Tibial nerve (tissue), 4 donors: ENCODE measurements around the gene NOD2. TPM values are rescaled to one million over a fixed set of nuclear protein-coding genes. Genes with fewer than 3 reads are reported as not detected.
A peak's percentile ranks its signal among the peaks of the same experiment; 100 is the strongest.

Experiments
- DNase-seq, 2 donors: peaks; one replicate each; pipeline ENCODE4 v3.0.0-alpha.2; 2019; ENCODE audit warnings: low spot score in 2 of 2
- H3K27ac ChIP-seq, 4 donors: fragments of 200-600 bp; sonication (generic) in 3 of 4; one replicate each; pipeline ENCODE4 v1.5.1; 2017 to 2019; ENCODE audit warnings: mild to moderate bottlenecking in 1 of 4
- H3K27me3 ChIP-seq, 2 donors: fragments of 200-600 bp; sonication (generic) in 1 of 2; one replicate each; pipeline versions ENCODE4 v1.5.1 to v1.6.0; 2017 to 2019
- H3K36me3 ChIP-seq, 3 donors: fragments of 200-600 bp; sonication (generic); one replicate each; pipeline ENCODE4 v1.5.1; 2018 to 2019
- H3K4me1 ChIP-seq, 4 donors: fragments of 200-600 bp; sonication (generic) in 3 of 4; one replicate each; pipeline ENCODE4 v1.5.1; 2017 to 2019
- H3K4me3 ChIP-seq, 4 donors: fragments of 200-600 bp; sonication (generic) in 3 of 4; one replicate each; pipeline ENCODE4 v1.5.1; 2017 to 2019; ENCODE audit warnings: mild to moderate bottlenecking in 1 of 4, moderate library complexity in 1 of 4
- H3K9me3 ChIP-seq, 4 donors: fragments of 200-600 bp; sonication (generic) in 3 of 4; one replicate each; pipeline ENCODE4 v1.5.1; 2017 to 2019
- EP300 ChIP-seq, 2 donors: sonication (generic); formaldehyde crosslinking; IDR thresholded peaks; one replicate each; pipeline ENCODE4 v1.6.1; 2017; ENCODE audit warnings: antibody characterized with exemption in 2 of 2, mild to moderate bottlenecking in 1 of 2
- POLR2A ChIP-seq, 2 donors: fragments of 450-650 bp; IDR thresholded peaks; one replicate each; pipeline ENCODE4 v1.6.1; 2017; ENCODE audit warnings: antibody characterized with exemption in 2 of 2, mild to moderate bottlenecking in 2 of 2, moderate library complexity in 2 of 2
- WGBS, 2 donors: methylation state at CpG; one replicate each; pipeline ENCODE4 v1.1.5; 2018; 5-methylcytosine and 5-hydroxymethylcytosine counted together
- total RNA-seq, 4 donors: library from RNA; depleted of rRNA; stranded (reverse); fragments of >200 nt; gene quantifications; one replicate each; pipeline ENCODE4 v1.1.0, GENCODE V29; 2016
- TF ChIP-seq, protein P1 (sequence below), 5 experiments: fragments of 200-600 bp in 3 of 5; fragments of 450-650 bp in 2 of 5; sonication (generic) in 3 of 5; IDR thresholded peaks; one replicate each; pipeline ENCODE4 v1.5.1; 2016 to 2019; ENCODE audit warnings: antibody characterized with exemption in 5 of 5, mild to moderate bottlenecking in 3 of 5, moderate library complexity in 2 of 5

The NOD2 gene
- total RNA-seq, 4 donors from 2014 or later: 1.3 to 10.2 (median 2.7) TPM

DNA sequence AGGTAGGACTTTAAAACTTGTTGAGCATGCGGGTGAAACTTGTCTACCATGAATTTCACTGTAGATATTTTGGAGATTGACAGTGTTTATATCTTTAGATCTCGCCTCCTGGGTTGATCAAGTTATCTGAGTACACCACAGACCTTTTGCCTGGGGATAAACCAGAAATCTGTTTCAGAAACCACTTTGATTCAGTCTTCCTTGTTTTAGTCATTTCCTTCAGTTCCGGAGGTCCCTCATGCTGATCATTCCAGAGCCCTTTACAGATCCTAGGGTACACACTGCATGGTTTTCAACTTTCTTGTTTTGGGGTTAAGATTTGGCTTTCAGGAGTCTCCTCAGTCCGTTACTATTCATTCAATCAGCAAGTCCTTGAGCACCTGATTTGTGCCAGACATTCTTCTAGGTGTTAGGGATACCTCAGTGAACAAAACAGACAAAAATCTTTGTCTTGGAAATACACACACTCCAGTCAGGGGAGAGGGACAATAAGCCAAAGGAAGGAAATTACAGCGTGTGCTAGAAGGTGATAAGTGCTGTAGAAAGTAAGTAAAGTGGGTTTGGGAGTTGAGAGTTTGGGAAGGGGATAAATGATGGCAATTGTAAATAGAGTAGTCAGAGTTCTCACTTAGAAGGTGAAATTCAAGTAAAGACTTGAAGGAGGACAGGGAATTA, 12.2 kb downstream of the NOD2 start:
- Histone ChIP-seq H3K9me3 (peaks cover 0 to 34% (median 6%) of the 10 kb centered on the region in 4 donors), H3K4me3 (no peak overlapping the region), H3K4me1 (peaks cover 0 to 5% (median 2%) of the 10 kb centered on the region in 4 donors), H3K27me3 (no peaks in the 10 kb centered on the region), H3K36me3 (peaks cover 0 to 4% (median 0%) of the 10 kb centered on the region in 3 donors), H3K27ac (no peak overlapping the region)
- TF ChIP-seq, protein P1, sequence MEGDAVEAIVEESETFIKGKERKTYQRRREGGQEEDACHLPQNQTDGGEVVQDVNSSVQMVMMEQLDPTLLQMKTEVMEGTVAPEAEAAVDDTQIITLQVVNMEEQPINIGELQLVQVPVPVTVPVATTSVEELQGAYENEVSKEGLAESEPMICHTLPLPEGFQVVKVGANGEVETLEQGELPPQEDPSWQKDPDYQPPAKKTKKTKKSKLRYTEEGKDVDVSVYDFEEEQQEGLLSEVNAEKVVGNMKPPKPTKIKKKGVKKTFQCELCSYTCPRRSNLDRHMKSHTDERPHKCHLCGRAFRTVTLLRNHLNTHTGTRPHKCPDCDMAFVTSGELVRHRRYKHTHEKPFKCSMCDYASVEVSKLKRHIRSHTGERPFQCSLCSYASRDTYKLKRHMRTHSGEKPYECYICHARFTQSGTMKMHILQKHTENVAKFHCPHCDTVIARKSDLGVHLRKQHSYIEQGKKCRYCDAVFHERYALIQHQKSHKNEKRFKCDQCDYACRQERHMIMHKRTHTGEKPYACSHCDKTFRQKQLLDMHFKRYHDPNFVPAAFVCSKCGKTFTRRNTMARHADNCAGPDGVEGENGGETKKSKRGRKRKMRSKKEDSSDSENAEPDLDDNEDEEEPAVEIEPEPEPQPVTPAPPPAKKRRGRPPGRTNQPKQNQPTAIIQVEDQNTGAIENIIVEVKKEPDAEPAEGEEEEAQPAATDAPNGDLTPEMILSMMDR (IDR thresholded peaks at IDR 0.05): no peak
- TF ChIP-seq EP300 (IDR thresholded peaks at IDR 0.05) (no peak), POLR2A (IDR thresholded peaks at IDR 0.05) (no peak)
- WGBS, 2 donors: 71 to 76% methylated on average over 5 of the region's 5 CpGs
- no peak for DNase-seq

DNA sequence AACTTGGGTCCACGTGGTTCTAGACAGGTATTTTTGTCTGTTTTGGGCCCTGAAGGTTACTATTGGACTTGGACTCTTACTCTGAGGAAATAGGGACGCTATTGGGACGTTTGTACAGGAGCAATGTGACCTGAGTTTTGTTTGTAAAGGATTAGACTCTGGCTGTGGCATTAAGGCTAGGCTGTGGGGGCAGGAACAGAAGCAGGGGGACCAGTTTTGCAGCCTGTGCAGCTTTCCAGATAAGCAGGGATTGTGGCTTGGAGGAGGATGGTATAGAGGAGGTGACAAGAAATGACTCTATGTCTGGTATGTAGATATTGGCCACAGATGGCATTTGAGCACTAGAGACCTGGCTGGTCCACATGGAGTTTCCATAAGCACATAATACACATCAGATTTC, 12.8 kb downstream of the NOD2 start:
- peaks cover 0 to 9% (median 0%) of the 10 kb centered on the region in 3 donors for H3K36me3 ChIP-seq
- TF ChIP-seq POLR2A (IDR thresholded peaks at IDR 0.05) (no peak), EP300 (IDR thresholded peaks at IDR 0.05) (no peak)
- TF ChIP-seq, protein P1 (IDR thresholded peaks at IDR 0.05): no peak
- H3K27ac ChIP-seq: no peak overlapping the region
- H3K9me3 ChIP-seq: peaks cover 0 to 34% (median 6%) of the 10 kb centered on the region in 4 donors
- 59 to 61% methylated on average over 3 of the region's 3 CpGs for WGBS, 2 donors
- peaks cover 0 to 5% (median 2%) of the 10 kb centered on the region in 4 donors for H3K4me1 ChIP-seq
- no peak overlapping the region for H3K4me3 ChIP-seq
- no peak for DNase-seq
- H3K27me3 ChIP-seq: no peaks in the 10 kb centered on the region

DNA sequence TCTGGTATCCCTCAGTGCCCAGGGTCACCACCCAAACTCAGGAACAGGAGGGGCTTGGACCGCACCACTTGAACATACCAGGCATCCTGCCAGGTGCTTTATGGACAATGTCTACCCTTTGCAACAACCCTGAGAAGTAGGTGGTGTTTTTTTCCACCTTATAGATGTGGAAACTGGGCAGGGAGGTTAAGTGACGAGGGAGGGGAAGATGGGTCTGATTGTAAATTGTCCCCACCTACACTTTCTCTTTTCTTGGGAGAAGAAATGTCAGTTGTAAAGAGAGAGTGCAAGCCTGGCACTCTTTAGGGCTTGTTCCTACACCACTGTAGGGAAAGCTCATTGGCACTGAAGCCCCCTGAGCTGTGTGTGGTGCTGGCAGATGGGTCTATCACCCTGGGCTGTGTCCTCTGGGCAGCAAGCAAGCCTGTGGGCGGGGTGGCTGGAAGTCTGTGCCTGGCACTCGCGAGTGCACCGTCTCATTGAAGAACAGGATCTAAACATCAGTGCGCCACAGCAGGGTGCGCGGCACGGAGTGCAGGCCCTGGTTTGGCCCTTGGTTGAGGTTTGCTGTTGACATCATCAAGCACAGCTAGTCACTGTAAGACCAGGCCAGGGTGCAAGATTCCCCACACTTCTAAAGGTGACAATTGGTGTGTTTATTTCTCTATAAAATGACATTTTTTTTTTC, 15.1 kb downstream of the NOD2 start:
- Histone ChIP-seq H3K36me3 (peaks cover 0 to 12% (median 0%) of the 10 kb centered on the region in 3 donors), H3K9me3 (peaks cover 0 to 27% (median 6%) of the 10 kb centered on the region in 4 donors), H3K27ac (no peak overlapping the region), H3K4me3 (no peak overlapping the region), H3K27me3 (no peaks in the 10 kb centered on the region), H3K4me1 (peaks cover 0 to 5% (median 2%) of the 10 kb centered on the region in 4 donors)
- DNase-seq: no peak
- 65 to 75% methylated on average over 10 of the region's 10 CpGs for WGBS, 2 donors
- TF ChIP-seq POLR2A (IDR thresholded peaks at IDR 0.05) (no peak), EP300 (IDR thresholded peaks at IDR 0.05) (no peak)
- TF ChIP-seq, protein P1 (IDR thresholded peaks at IDR 0.05): no peak

DNA sequence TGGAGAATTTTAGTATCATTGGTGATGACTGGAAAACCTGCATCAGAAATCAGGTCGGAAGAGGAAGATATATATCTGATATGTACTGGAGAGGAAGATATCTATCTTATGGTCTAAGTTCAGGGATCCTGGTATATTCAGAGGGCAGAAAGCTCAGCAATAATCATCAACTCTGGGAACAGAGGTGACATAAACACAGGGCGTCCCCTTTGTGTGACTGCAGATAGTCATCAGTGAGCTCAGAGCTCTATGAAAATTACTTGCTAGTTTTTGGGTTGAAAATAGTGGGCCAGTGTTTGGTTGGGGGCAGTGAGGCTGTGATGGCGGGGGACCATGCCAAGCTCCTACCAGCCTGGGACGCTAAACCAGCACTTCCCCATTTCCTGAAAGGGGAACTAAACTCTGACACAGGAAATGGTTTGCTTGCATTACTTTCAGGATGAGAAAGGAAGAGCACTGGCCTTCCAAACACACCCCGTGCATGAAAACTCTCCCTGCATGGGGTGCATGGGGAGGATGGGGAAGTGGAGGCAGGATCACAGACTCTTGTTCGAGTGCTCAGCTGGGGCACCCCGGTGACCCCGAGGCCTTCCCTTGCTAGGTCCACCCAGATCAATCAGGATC, 15.8 kb downstream of the NOD2 start:
- H3K27ac ChIP-seq: no peak overlapping the region
- no peaks in the 10 kb centered on the region for H3K27me3 ChIP-seq
- no peak overlapping the region for H3K4me3 ChIP-seq
- no peak for DNase-seq
- peaks cover 0 to 5% (median 2%) of the 10 kb centered on the region in 4 donors for H3K4me1 ChIP-seq
- H3K9me3 ChIP-seq: peaks cover 0 to 21% (median 4%) of the 10 kb centered on the region in 4 donors
- WGBS, 2 donors: 59 to 72% methylated on average over 8 of the region's 8 CpGs
- H3K36me3 ChIP-seq: peaks cover 0 to 12% (median 0%) of the 10 kb centered on the region in 3 donors
- TF ChIP-seq POLR2A (IDR thresholded peaks at IDR 0.05) (no peak), EP300 (IDR thresholded peaks at IDR 0.05) (peak in 1 of 2 donors; percentile 56)

DNA sequence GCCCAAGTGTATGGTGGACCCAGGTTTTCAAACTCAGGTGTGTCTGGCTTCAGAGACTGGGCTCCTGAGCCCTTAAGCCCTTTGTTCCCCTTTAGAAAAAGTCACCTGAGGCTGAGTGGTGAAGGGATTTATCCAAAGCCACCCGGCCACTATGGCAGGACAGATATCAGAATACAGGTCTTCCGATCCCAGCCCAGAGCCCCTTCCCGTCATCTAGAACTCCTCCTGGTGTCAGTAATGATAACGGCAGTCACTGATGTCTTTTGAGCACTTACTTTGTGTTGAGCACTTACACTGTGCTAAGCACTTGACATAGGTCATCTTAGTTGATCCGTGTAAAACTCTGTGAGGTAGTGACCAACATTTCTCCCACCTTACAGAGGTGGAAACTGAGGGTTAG, 16.6 kb downstream of the NOD2 start:
- no peaks in the 10 kb centered on the region for H3K27me3 ChIP-seq
- H3K27ac ChIP-seq: no peak overlapping the region
- TF ChIP-seq, protein P1 (IDR thresholded peaks at IDR 0.05): no peak
- TF ChIP-seq EP300 (IDR thresholded peaks at IDR 0.05) (no peak), POLR2A (IDR thresholded peaks at IDR 0.05) (no peak)
- H3K4me1 ChIP-seq: peaks cover 0 to 5% (median 2%) of the 10 kb centered on the region in 4 donors
- 91 to 93% methylated on average over 5 of the region's 5 CpGs for whole genome bisulfite sequencing, 2 donors
- no peak for DNase-seq
- H3K4me3 ChIP-seq: no peak overlapping the region
- H3K36me3 ChIP-seq: peaks cover 0 to 12% (median 0%) of the 10 kb centered on the region in 3 donors
- H3K9me3 ChIP-seq: peaks cover 0 to 13% (median 0%) of the 10 kb centered on the region in 4 donors
